ENCODE results near the gene CAVIN4.

The CAVIN4 gene

GRCh38 chr9:100591639-100592412, 13.9 kb downstream of the CAVIN4 start:
- DNase-seq, result no peak

GRCh38 chr9:100595391-100596199, 17.7 kb downstream of the CAVIN4 start:
- DNase-seq, result peak in 1 of 2 donors; percentile 60

GRCh38 chr9:100597236-100597635, 19.4 kb downstream of the CAVIN4 start:
- no peak for DNase-seq

- peak; percentile 77 to 86 for DNase-seq
Observed at GRCh38 chr9:100598641-100599145, 20.8 kb downstream of the CAVIN4 start.

GRCh38 chr9:100600521-100601079, 22.7 kb downstream of the CAVIN4 start:
- no peak for DNase-seq

- DNase-seq, result peak; percentile 12 to 45
Observed at GRCh38 chr9:100601216-100601615, 23.3 kb downstream of the CAVIN4 start.

GRCh38 chr9:100602342-100602801, 24.5 kb downstream of the CAVIN4 start:
- no peak for DNase-seq

- no peak for DNase-seq
Observed at GRCh38 chr9:100605405-100605804, 27.5 kb downstream of the CAVIN4 start.

GRCh38 chr9:100619194-100619593, 41.3 kb downstream of the CAVIN4 start:
- no peak for DNase-seq

GRCh38 chr9:100619665-100620064, 41.8 kb downstream of the CAVIN4 start:
- no peak for DNase-seq

GRCh38 chr9:100623969-100624368, 46.1 kb downstream of the CAVIN4 start:
- DNase-seq, result no peak

GRCh38 chr9:100626949-100627348, 49.1 kb downstream of the CAVIN4 start:
- DNase-seq, result no peak

- no peak for DNase-seq
Observed at GRCh38 chr9:100637787-100638186, 59.9 kb downstream of the CAVIN4 start.
